GM18861 (cell line): ENCODE results near the gene RELL1.

Experiments used
- ATAC-seq: cut with Tn5 transposase; IDR thresholded peaks from one replicate; pipeline ENCODE4 v1.9.1; 2021; ENCODE audit not compliant: unreplicated experiment

RELL1 gene

DNA sequence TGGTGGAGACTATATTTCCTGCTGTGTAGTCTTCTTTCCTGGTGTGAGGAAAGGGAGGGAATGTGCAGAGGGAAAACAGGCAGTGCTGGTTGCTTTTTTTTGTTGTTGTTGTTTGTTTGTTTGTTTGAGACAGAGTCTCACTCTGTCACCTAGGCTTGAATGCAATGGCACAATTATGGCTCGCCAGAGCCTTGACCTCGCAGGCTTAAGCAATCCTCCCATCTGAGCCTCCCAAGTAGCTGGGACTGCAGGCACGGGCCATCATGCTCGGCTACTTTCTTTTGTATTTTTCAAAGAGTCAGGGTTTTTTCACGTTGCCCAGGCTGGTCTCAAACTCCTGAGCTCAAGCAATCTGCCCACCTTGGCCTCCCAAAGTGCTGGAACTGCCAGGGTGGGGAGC is 82.5 kb downstream of the RELL1 start:
- no peak for ATAC-seq

- ATAC-seq: no peak
Measured at GRCh38 chr4:37603070-37603468, 83.1 kb downstream of the RELL1 start.

- ATAC-seq: no peak
Measured at GRCh38 chr4:37602454-37603069, 83.6 kb downstream of the RELL1 start.

- ATAC-seq: no peak
Measured at GRCh38 chr4:37601531-37601930, 84.6 kb downstream of the RELL1 start.

GRCh38 chr4:37599092-37599790 is 86.9 kb downstream of the RELL1 start:
- no peak for ATAC-seq

GRCh38 chr4:37597034-37597433 is 89.1 kb downstream of the RELL1 start:
- no peak for ATAC-seq

DNA sequence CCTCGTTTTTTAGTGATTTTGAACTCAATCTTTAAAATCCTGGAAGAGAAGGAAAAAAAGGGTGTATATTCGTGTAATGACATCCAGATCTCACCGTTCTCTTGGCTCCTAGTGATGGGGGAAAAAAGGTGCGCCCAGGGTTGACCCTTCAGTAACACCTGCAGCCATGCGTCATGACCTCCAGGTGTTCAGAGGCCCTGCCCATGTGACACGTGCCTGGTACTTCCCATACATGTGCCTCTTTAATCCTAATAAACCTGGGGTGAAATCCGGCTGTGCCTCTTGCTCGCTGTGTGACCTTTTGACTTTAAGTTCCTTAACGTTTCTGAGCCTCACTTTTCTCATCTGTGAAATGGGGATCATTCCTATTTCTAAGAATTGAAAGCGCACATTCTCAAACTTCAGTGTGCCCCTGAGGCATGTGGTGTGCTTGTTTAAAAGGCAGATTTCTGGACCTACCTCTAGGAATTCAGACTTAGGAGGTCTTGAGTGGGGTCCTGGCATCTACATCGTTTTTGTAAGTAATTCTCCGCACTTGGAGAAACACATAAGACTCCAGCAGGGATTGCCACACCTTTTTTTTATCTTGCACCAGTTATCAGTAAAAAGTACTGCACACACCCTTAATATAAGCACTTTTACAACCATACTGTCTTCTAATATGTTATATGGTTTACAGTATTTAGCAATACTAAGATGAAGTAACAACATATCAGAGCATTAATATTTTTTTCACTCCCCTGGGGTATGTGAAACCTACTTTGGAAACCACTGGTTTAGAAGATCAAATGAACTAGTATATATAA is 90.1 kb downstream of the RELL1 start:
- ATAC-seq: no peak

DNA sequence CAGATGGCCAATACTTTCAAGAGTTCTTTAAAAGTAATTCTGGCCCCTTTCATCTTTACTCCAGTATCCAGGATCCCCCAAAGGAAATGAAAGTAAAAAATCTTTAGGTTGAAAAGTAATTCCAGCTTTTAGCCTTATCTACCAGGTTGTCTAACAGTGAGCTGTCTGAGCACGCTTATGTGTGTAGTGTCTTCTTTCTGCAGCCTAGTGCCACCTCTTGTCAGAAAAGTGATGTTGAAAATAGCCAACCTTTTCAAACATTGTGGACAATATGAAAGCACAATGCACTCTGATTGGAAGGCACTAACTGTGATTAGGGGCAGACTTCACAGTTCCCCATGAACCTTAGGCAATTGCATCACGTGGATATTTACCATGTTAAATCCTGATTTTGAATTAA is 92.1 kb downstream of the RELL1 start:
- ATAC-seq: no peak

DNA sequence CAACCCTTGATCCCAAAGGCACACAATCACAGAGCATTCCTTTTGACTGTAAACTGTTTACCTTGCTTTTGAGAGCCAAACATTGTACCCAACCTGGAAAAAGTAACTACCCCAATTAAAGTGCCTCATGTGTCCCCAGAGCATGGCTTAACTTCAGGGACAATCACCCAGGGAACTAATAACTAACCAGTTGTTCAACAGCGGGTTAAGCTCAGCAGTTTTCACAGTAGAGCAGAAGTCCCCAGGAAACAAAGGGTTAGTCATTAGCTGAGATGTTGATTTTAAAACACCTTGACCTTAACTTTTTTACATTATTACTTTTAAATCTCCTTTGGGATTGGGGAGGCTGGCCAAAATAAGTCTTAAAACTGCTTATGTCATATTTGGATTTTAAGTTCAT is 94.8 kb downstream of the RELL1 start:
- ATAC-seq: no peak

DNA sequence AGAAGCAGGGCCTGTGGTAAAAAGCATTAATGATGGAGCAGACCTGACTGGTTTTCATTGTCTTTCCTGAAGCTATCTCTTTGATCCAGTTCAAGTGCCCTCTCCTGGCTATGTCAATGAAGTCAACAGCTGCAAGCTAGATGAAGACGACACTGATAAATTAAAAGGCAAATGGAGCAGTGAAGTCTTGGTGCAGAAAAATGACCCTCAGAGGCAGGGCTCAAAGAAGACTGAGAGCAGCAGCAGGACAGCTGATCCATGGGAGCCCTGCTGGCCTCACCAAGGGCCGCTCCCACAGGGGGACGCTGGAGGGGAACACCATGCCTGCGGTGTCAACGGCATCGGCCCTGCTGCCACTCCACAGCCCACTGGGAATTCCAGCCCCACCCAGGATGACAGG is 96.2 kb downstream of the RELL1 start:
- ATAC-seq: no peak

DNA sequence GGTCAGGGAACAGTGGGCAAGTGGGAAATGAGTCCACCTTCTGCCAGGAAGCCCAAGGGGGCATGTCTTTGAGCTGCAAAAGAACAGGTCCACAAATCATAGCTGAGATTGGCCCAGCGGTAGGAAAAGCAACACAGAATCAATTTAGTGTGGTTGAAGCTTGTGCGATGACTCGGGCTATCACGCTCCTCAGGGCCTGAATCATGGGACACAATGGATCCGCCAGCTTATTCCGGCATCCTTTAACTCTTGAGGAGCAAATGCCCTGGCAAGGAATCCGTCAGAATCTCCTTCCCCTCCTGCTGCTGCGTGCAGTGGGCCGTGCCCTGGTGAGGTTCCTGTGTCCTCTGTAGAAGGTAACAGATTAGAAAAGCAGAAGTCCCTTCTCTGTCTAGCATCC is 98.0 kb downstream of the RELL1 start:
- no peak for ATAC-seq

DNA sequence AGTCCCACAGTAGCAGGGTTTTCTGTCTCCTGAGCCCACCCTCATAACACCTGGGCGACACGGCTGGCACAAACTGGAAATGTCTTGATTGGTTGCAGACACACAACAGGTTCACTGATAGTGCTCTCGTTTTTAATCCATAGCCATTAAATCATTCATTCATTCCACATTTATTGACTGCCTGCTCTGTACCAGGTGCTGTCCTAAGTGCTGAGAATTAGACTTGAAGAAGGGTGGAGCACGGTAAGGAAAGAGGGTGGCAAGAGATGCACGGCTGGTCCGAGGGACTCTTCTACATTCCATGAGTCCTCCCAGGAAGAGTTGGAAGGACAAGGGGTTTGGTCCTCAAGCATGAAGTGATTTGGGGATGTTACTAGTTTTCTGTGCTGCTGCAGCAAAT is 100.0 kb downstream of the RELL1 start:
- no peak for ATAC-seq

- no peak for ATAC-seq
Measured at GRCh38 chr4:37584493-37585060, 101.6 kb downstream of the RELL1 start.

- ATAC-seq: no peak
Measured at GRCh38 chr4:37584071-37584470, 102.1 kb downstream of the RELL1 start.

DNA sequence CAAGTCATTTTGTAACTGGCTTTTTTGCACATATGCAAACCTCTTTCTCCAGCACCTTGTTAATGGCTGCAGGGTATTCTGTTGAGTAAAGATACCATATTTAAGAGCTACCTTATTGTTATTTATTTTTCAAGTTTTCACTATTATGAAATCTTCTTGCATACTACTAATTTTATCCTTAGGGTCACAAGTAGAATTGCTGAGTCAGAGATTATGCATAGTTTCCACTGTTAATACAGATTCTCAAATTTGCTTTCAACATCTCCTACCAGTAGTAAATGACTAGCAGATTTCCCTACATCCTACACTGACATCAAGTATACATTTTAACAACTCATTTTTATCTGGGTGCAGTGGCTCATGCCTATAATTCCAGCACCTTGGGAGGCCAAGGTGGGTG is 112.6 kb downstream of the RELL1 start:
- ATAC-seq: no peak

GRCh38 chr4:37568489-37568888 is 117.7 kb downstream of the RELL1 start:
- ATAC-seq: no peak

DNA sequence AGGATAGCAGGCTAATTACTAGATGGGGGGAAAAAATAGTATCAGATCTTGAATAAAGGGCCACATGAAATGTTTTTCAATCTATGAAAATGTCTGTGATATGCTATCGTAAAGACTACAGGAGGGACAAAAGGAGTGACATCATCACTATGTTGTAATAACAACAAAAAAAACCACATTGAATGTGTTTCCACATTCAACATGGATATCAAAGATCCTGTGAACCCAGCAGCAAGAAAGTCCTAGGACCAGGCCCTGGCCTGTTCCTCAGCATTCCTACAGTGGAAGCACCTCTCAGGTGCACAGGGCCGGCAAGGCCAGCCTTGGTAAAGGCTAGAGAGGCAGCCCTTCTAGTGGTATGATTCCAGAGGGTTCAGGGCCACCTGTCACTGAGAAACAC is 118.3 kb downstream of the RELL1 start:
- no peak for ATAC-seq

GRCh38 chr4:37562592-37562991 is 123.6 kb downstream of the RELL1 start:
- no peak for ATAC-seq

- peak; percentile 97 for ATAC-seq
Measured at GRCh38 chr4:37561803-37562207, 124.4 kb downstream of the RELL1 start.

GRCh38 chr4:37561196-37561802 is 124.9 kb downstream of the RELL1 start:
- ATAC-seq: peak; percentile 85
